EH (cell line): Measurements from ENCODE around the gene SRGAP1.

Experiments used
- DNase-seq: peaks from one replicate; pipeline ENCODE4 v3.0.0-alpha.2; 2015; ENCODE audit warnings: low read depth

The SRGAP1 gene

DNA sequence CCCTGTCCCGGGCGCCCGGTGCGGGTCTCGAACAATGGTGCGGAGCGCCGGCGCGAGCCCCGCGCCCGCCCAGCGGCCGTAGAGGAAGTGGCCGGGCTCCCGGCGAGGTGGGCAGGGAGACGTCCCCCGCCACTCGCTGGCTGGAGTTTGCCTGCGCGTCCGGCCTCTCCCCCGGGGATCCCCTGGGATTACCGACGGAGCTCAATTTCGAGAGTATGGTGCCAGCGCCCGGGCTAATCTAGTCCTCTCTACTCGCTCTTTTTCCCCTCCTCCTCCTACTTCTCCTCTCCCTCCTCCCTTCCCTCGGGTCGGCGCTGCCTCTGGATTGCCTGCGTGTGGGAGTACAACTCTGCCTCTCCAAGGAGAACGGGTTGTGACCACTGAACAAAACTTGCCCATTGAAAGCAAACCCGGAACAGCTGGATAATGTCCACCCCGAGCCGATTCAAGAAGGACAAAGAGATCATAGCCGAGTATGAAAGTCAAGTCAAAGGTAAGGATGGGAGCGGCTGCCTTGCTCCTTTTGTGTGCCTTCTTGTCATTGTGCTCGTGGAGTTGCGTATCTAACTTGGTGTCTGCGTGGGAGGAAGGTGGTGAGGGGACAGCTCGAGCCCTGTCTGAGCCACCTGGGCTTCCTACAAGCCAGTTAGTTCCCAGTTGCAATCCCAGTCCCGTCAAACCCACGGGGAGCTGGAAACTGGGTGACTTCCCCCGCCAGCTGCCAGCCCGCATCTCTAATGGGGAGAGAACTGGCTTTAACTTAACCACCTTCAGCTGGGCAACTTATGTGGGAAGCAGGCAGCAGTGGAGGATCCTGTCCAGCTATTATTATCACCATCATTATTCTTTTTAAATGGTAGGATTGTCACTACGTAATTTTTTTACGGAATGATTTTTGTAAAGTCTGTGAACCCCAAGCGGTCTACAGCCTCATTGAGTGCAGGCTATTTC, at the start of gene SRGAP1:
Gene SRGAP1 (plus strand): TSS at position 310 of the 951 bp plus-strand sequence. CDS start 117 bp downstream, at position 427.
- peak; percentile 79 for DNase-seq

DNA sequence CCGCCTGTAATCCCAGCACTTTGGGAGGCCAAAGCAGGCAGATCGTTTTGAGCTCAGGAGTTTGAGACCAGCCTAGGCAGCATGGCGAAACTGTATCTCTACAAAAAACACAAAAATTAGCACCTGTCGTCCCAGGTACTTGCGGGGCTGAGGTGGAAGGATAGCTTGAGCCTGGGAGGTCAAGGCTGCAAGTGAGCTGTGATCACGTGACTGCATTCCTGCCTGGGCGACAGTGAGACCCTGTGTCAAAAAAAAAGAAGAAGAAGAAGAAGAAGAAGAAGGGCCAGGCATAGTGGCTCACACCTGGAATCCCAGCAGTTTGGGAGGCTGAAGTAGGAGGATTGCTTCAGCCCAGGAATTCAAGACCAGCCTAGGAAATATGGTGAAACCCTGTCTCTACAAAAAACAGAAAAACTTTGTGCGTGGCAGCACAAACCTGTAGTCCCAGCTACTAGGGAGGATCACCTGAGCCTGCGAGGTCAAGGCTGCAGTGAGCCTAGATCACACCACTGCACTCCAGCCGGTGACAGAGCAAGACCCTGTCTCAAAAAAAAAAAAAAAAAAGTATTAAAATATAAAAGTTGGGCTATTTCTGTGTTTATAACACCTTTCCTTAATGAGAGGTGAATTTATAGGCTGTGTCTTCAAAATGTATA, 49.3 kb upstream of the SRGAP1 start:
- no peak for DNase-seq

DNA sequence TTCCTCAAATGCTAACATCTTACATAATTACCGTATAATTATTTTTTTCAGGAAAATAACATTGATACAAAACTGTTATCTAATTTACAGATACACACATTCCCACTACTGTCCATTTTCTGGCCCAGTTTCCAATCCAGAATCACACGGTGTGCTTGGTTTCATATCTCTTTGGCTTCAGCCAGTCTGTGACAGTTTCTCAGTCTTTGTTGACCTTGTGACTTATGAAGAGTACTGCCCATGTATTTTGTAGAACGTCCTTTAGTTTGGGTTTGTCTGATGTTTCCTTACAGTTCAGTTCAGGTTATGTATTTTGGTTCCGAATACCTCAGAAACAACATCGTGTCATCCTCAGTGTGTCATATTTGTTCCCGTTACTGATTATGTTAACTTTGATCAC, 48.6 kb upstream of the SRGAP1 start:
- DNase-seq, result no peak

DNA sequence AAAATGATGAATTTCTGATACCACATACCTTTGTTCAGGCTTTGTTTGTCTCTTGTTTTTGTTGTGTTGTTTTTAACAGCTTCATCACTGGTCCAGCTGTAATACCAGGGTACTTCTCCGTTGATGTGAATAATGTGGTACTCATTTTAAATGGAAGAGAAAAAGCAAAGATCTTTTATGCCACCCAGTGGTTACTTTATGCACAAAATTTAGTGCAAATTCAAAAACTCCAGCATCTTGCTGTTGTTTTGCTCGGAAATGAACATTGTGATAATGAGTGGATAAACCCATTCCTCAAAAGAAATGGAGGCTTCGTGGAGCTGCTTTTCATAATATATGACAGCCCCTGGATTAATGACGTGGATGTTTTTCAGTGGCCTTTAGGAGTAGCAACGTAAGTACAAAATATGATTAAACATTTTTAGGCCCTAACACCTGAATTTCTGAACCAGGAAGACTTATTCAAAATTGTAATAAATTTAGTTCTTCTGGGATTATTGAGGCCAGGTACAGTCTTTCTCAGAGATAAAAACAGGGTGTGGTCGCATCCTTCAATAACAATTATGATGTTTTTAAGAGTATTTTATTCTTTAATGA, 42.4 kb upstream of the SRGAP1 start:
- peak; percentile 50 for DNase-seq

GRCh38 chr12:63804746-63805145, 39.8 kb upstream of the SRGAP1 start:
- DNase-seq, result peak; percentile 21

DNA sequence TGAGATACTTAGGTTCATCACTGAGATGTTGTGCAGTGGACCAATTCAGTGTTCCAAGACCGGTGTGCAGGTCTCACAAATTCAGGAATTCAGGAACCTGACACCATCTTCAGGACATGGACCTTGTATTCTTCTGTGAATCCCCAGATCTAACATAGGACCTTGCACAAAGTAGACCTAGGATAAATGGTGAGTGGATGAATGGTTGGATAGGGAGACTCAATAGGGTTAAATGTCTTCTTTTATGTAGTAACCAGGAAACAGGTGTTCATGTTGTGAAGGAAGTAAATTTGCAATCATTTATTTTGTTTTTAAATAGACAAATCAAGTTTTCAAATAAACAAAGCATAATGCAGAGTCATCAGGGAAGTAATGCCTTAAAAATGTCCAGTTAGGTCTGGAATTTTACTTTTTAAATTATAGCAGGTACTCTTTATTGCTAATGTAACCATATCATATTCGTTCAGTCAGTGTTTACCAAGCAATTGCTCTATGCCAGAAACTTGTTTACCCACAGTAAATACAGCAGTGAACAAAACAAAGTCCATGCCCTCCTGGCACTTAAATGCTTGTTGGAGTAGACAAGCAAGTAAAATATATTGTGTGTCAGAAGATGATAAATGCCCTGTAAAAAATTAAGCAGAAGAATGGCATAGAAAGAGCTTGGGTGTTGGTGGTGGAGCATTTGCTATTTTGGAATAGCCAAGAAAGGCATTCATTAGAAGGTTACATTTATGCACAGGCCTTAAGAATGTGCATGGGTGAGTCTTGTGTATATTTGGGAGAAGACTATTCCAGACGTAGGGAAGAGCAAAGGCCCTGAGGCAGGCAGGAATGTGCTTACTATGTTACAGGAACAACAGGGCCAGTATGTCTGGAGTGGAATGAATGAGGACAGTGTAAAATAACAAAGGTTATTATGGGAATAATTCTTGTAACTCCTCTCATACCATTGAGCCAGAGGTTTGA, 38.5 kb upstream of the SRGAP1 start:
- peak; percentile 17 for DNase-seq

DNA sequence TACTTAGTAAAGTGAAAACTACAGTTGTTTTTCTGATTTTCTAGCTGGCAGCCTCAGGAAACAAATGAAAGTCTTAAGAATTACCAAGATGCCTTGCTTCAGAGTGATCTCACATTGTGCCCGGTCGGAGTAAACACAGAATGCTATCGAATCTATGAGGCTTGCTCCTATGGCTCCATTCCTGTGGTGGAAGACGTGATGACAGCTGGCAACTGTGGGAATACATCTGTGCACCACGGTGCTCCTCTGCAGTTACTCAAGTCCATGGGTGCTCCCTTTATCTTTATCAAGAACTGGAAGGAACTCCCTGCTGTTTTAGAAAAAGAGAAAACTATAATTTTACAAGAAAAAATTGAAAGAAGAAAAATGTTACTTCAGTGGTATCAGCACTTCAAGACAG, 35.9 kb upstream of the SRGAP1 start:
- no peak for DNase-seq

DNA sequence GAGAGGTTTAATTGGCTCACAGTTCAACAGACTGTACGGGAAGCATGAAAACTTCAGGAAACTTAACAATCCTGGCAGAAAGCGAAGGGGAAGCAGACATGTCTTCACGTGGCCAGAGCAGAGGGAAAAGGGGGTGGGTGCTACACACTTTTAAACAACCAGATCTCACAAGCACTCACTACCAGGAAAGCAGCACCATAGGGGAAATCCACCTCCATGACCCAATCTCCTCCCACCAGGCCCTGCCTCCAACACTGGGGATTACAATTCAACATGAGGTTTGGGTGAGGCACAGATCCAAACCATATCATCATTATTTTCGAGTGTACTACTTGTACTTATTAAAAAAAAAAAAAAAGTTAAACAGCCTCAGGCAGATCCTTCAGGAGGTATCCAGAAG, 34.9 kb upstream of the SRGAP1 start:
- no peak for DNase-seq

DNA sequence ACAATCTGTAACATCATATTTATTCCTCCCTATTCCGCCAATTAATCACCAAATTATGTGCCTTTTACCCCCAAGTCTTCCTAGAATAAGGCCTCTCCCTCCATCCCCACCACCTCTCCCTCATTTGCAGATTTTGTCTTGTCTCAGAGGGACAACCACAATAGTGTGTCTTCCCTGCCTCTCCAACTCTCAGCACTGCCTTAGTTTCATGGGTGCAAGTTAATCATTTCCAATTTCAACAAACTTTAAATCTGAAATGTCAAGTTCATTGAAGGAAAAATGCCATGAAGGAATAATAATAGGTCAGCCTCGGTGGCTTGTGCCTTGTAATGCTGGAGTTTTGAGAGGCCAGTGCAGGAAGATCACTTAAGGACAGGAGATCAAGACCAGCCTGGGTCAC, 33.2 kb upstream of the SRGAP1 start:
- no peak for DNase-seq

GRCh38 chr12:63811755-63812154, 32.7 kb upstream of the SRGAP1 start:
- no peak for DNase-seq

DNA sequence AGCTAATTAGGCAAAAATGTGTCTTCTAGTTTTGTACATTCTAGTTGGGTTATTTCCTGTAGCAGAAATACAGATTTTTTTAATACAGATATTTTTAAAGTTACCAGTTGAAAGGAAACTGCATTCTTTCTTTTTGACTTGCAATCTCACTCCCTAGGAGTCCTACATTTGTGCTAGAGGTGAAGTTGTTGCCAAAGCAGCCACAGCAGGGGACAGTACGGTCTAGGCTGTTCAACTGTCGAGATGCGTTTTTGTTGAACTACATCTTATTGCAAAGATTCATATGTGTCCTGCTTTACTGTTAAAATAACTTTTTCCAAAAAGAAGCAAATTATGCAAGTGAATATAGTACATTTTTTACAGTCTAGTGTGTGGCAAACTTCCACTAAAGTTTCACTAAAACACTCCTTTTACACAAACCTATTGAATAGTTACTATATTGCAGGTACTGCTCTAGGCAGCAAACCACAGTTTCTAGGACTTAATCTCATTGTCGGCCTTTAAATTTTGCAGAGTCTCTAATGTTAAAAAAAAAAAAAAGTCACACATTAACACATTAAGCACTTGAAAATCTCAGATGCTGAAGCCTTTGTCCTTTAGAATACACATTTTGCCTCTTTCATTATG, 30.2 kb upstream of the SRGAP1 start:
- no peak for DNase-seq

- DNase-seq, result no peak
These were observed 29.0 kb upstream of the SRGAP1 start for GRCh38 chr12:63815482-63815852.

GRCh38 chr12:63816031-63816430, 28.5 kb upstream of the SRGAP1 start:
- no peak for DNase-seq

DNA sequence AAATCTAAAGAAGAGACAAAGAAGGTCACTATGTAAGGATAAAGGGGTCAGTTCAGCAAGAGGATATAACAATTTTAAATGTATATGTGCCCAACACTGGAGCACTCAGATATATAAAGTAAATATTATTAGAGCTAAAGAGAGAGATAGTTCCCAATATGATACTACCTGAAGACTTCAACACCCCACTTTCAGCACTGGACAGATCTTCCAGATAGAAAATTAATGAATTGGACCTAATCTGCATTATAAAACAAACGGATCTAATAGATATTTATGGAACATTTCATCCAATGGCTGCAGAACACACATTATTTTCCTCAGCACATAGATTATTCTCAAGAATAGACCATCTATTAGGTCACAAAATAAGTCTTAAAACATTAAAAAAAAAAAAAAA, 24.1 kb upstream of the SRGAP1 start:
- no peak for DNase-seq

DNA sequence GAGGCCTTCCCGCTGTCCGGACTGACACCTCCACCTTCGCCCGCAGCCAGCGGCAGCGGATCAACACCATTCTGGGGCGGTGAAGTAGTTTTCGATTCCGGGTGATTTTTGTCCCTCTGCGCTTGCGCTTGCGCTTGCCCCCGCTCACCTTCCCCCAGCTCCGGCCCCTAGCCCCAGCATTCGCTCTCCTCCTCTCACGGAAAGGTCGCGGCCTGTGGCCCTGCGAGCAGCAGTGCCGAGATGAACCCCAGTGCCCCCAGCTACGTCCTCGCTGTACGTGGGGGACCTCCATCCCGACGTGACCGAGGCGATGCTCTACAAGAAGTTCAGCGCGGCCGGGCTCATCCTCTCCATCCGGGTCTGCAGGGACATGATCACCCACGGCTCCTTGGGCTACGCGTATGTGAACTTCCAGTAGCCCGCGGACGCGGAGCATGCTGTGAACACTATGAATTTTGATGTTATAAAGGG, 22.7 kb upstream of the SRGAP1 start:
- peak; percentile 65 for DNase-seq

GRCh38 chr12:63822352-63822751, 22.1 kb upstream of the SRGAP1 start:
- DNase-seq, result peak; percentile 86

DNA sequence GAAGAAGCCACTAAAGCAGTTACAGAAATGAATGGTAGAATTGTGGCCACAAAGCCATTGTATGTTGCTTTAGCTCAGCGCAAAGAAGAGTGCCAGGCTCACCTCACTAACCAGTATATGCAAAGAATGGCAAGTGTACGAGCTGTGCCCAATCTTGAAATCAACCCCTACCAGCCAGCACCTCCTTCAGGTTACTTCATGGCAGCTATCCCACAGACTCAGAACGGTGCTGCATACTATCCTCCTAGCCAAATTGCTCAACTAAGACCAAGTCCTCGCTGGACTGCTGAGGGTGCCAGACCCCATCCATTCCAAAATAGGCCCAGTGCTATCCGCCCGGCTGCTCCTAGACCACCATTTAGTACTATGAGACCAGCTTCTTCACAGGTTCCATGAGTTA, 21.5 kb upstream of the SRGAP1 start:
- no peak for DNase-seq

GRCh38 chr12:63826006-63826585, 18.4 kb upstream of the SRGAP1 start:
- DNase-seq, result peak; percentile 70

- DNase-seq, result no peak
These were observed 15.6 kb upstream of the SRGAP1 start for GRCh38 chr12:63828867-63829266.

DNA sequence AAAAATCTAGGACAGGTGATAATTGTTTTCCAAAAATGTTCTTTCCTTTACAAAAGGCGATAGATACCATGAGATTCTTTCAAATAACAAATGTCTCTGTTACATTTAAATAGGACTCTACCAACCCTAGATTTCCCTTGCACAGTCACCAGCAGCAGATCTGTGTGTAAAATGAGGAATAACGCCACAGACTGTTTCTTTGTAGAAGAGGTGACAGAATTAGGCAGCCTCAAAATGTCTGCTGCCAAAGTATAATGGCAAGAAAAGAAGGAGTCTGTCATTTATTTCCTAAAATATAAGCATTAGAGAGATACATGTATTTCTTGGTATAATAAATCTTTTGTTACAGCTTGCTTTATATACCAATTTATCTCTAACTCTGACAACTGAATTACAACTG, 8.5 kb upstream of the SRGAP1 start:
- no peak for DNase-seq

- no peak for DNase-seq
These were observed 7.6 kb upstream of the SRGAP1 start for GRCh38 chr12:63836936-63837335.
